Endometrial microvascular endothelial cells (primary cell): ENCODE results near the gene CYBA. TPM values are rescaled to one million over a fixed set of nuclear protein-coding genes. Genes with fewer than 3 reads are reported as not detected.

ENCODE experiments used
- in situ Hi-C: cut with HindIII; loops from 2 replicates; pipeline ENCODE4 v1.10.0; 2017; ENCODE audit warnings: low sequenced_read_pairs, low pct_unique_long_range_greater_than_20kb; ENCODE audit errors: inconsistent ontology term
- total RNA-seq: library from RNA; depleted of rRNA; stranded (reverse); fragments of >200 nt; gene quantifications from one replicate; pipeline ENCODE4 v1.2.3, GENCODE V29; 2015; ENCODE audit errors: inconsistent ontology term

The CYBA gene
- total RNA-seq, 1 donor from 2014 or later, result 159 TPM

GRCh38 chr16:88605186-88606147 is 45.4 kb downstream of the CYBA start:
- in situ Hi-C loops, result no loop called here

- in situ Hi-C loops, result no loop called here
These were observed 48.8 kb downstream of the CYBA start for GRCh38 chr16:88602091-88602490.

- in situ Hi-C loops, result no loop called here
These were observed 49.4 kb downstream of the CYBA start for GRCh38 chr16:88601313-88602036.

- in situ Hi-C loops, result no loop called here
These were observed 50.3 kb downstream of the CYBA start for GRCh38 chr16:88600539-88600896.

DNA sequence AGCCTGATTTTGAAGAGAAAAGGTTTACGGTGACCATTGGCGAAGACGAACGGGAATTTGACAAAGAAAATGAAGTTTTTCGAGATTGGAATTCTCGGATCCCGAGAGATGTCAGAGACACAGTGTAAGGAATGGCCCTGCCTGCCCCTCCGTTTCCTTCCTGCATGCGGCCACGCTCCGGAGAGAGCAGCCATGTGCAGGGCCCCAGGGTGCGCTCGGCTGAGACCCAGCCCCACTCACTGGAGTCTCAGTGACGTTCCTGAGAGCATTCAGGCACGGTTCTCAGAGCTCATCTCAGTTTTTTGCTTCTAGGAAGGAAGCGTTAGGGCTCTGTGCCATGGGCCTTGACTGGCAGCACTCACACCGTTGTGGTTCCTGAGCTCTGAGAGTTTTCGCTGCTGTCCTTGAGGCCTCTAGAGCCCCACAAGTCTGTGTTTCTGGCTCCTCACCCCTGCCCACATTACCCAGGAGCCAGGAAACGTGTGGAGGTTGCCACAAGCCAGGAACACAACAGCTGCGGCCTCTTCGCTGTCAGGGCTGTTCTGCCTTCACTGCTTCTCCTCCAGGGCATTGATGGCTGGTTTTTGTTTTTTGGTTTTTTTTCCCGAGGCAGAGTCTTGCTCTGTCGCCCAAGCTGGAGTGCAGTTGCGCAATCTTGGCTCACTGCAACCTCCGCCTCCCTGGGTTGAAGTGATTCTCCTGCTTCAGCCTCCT is 50.9 kb downstream of the CYBA start:
- in situ Hi-C loops, result no loop called here

- in situ Hi-C loops, result no loop called here
These were observed 51.6 kb downstream of the CYBA start for GRCh38 chr16:88599092-88599733.

- in situ Hi-C loops, result no loop called here
These were observed 52.9 kb downstream of the CYBA start for GRCh38 chr16:88597856-88598491.

GRCh38 chr16:88596483-88596882 is 54.4 kb downstream of the CYBA start:
- in situ Hi-C loops, result no loop called here

- in situ Hi-C loops, result no loop called here
These were observed 54.9 kb downstream of the CYBA start for GRCh38 chr16:88595921-88596320.

- in situ Hi-C loops, result no loop called here
These were observed 55.8 kb downstream of the CYBA start for GRCh38 chr16:88595101-88595500.

DNA sequence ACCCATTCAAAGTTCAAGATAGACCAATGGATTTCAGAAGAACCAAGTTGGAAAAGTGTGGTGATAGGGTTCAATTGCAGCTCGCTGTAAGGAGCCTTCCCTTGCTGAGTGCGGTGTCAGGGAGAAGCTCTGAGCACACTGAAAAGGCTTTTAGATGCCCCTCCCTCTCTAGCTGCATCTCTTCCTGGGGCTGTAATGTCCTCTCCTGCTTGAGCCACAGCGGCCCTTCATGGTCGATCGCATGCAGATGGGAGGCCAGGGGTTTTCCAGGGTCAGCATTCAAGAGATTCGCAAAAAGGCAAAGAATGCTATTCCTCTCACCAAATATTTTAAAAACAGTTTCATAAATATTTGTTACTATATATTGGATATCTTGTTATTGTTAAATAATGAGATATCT is 56.9 kb downstream of the CYBA start:
- in situ Hi-C loops, result no loop called here

DNA sequence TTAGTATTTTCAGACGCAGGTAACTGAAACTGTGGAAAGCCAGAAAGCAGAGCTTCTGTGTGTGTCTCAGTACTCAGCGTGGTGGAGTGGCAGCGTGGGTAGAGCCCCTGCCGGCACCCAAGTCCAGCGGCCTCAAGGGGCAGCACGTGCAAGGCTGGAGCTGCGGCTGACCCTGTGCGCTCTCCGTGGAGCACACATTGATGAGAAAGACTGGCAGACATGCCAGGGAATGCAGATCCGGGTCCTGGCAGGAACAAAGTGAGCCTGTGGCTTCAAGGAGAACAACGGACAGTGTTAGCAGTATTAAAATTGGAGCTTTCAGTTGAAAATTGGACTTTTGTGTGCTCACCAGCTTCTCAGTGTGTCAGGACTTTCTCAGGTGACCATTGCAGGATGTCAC is 57.4 kb downstream of the CYBA start:
- in situ Hi-C loops, result no loop called here

Other genes with a start within 250 kb of the CYBA start
- 1.2 TPM for gene ZFPM1, start 197.8 kb downstream of the CYBA start, total RNA-seq
- gene ZC3H18, start 80.7 kb downstream of the CYBA start, total RNA-seq, result 13.1 TPM
- gene IL17C, start 12.5 kb downstream of the CYBA start, total RNA-seq, result not detected
- gene MVD, start 12.0 kb upstream of the CYBA start, total RNA-seq, result 28.0 TPM
- gene SNAI3, start 35.5 kb upstream of the CYBA start, total RNA-seq, result not detected
- 32.6 TPM for gene RNF166, start 55.4 kb upstream of the CYBA start, total RNA-seq
- gene CTU2, start 55.5 kb upstream of the CYBA start, total RNA-seq, result 21.9 TPM
- gene PIEZO1, start 134.2 kb upstream of the CYBA start, total RNA-seq, result 383 TPM
- 21.5 TPM for gene CDT1, start 152.7 kb upstream of the CYBA start, total RNA-seq
- 253 TPM for gene APRT, start 160.9 kb upstream of the CYBA start, total RNA-seq
- gene GALNS, start 205.9 kb upstream of the CYBA start, total RNA-seq, result 34.7 TPM
- gene TRAPPC2L, start 206.1 kb upstream of the CYBA start, total RNA-seq, result 54.1 TPM
- gene PABPN1L, start 215.6 kb upstream of the CYBA start, total RNA-seq, result not detected